ENCODE measurements around the gene ARFGAP3.
"Not testable (repeated sequence)": the region's sequence is repeated elsewhere in the genome, so short reads cannot be mapped to it uniquely, and the experiment has no call there.

The ARFGAP3 gene

GRCh38 chr22:42797011-42797410 is 60.1 kb downstream of the ARFGAP3 start:
- no peak for DNase-seq (ENCODE audit: low read depth in 1 of 2, low spot score in 1 of 2)

- no peak for DNase-seq (ENCODE audit: low read depth in 1 of 2, low spot score in 1 of 2)
These were observed 61.0 kb downstream of the ARFGAP3 start for GRCh38 chr22:42796081-42796480.

GRCh38 chr22:42794551-42795510 is 62.2 kb downstream of the ARFGAP3 start:
- no peak for DNase-seq (ENCODE audit: low read depth in 1 of 2, low spot score in 1 of 2)

- DNase-seq (ENCODE audit: low read depth in 1 of 2, low spot score in 1 of 2) = no peak
These were observed 63.1 kb downstream of the ARFGAP3 start for GRCh38 chr22:42793848-42794405.

GRCh38 chr22:42792909-42793847 is 63.9 kb downstream of the ARFGAP3 start:
- no peak for DNase-seq (ENCODE audit: low read depth in 1 of 2, low spot score in 1 of 2)

GRCh38 chr22:42792453-42792908 is 64.6 kb downstream of the ARFGAP3 start:
- no peak for DNase-seq (ENCODE audit: low read depth in 1 of 2, low spot score in 1 of 2)

- no peak for DNase-seq (ENCODE audit: low read depth in 1 of 2, low spot score in 1 of 2)
These were observed 65.2 kb downstream of the ARFGAP3 start for GRCh38 chr22:42791721-42792452.

GRCh38 chr22:42788466-42788865 is 68.6 kb downstream of the ARFGAP3 start:
- no peak for DNase-seq (ENCODE audit: low read depth in 1 of 2, low spot score in 1 of 2)

GRCh38 chr22:42788021-42788420 is 69.1 kb downstream of the ARFGAP3 start:
- DNase-seq (ENCODE audit: low read depth in 1 of 2, low spot score in 1 of 2) = no peak

- no peak for DNase-seq (ENCODE audit: low read depth in 1 of 2, low spot score in 1 of 2)
These were observed 69.7 kb downstream of the ARFGAP3 start for GRCh38 chr22:42787357-42787736.

- DNase-seq (ENCODE audit: low read depth in 1 of 2, low spot score in 1 of 2) = no peak
These were observed 70.3 kb downstream of the ARFGAP3 start for GRCh38 chr22:42786606-42787356.

- no peak for DNase-seq (ENCODE audit: low read depth in 1 of 2, low spot score in 1 of 2)
These were observed 71.2 kb downstream of the ARFGAP3 start for GRCh38 chr22:42785706-42786499.

GRCh38 chr22:42782306-42782705 is 74.8 kb downstream of the ARFGAP3 start:
- not testable (repeated sequence) for DNase-seq (ENCODE audit: low read depth in 1 of 2, low spot score in 1 of 2)

- no peak for DNase-seq (ENCODE audit: low read depth in 1 of 2, low spot score in 1 of 2)
These were observed 77.0 kb downstream of the ARFGAP3 start for GRCh38 chr22:42780070-42780540.

GRCh38 chr22:42777126-42777525 is 79.9 kb downstream of the ARFGAP3 start:
- no peak for DNase-seq (ENCODE audit: low read depth in 1 of 2, low spot score in 1 of 2)

GRCh38 chr22:42773167-42773566 is 83.9 kb downstream of the ARFGAP3 start:
- DNase-seq (ENCODE audit: low read depth in 1 of 2, low spot score in 1 of 2) = no peak

- no peak for DNase-seq (ENCODE audit: low read depth in 1 of 2, low spot score in 1 of 2)
These were observed 84.4 kb downstream of the ARFGAP3 start for GRCh38 chr22:42772647-42773046.

GRCh38 chr22:42770941-42771647 is 86.0 kb downstream of the ARFGAP3 start:
- DNase-seq (ENCODE audit: low read depth in 1 of 2, low spot score in 1 of 2) = no peak

GRCh38 chr22:42770448-42770726 is 86.7 kb downstream of the ARFGAP3 start:
- DNase-seq (ENCODE audit: low read depth in 1 of 2, low spot score in 1 of 2) = no peak
